Measurements from ENCODE around the gene FILIP1. TPM values are rescaled to one million over a fixed set of nuclear protein-coding genes. Genes with fewer than 3 reads are reported as not detected.

Gene FILIP1
- total RNA-seq, 4 donors from 2014 or later = 0.08 to 2.3 (median 0.25) TPM

- no peaks in the 10 kb centered on the region for H3K27me3 ChIP-seq
- no peak overlapping the region for H3K4me3 ChIP-seq
- H3K9me3 ChIP-seq = no peaks in the 10 kb centered on the region
- WGBS = 91% methylated on average over 1 of the region's 1 CpG
- no peak overlapping the region for H3K27ac ChIP-seq
- H3K36me3 ChIP-seq = no peaks in the 10 kb centered on the region
- DNase-seq (ENCODE audit: low spot score in 2 of 2) = no peak
- H3K4me1 ChIP-seq = no peaks in the 10 kb centered on the region
- no peak for TF ChIP-seq POLR2AphosphoS5 (IDR thresholded peaks at IDR 0.05)
- TF ChIP-seq EP300 (IDR thresholded peaks at IDR 0.05) = no peak
- TF ChIP-seq, protein P1, sequence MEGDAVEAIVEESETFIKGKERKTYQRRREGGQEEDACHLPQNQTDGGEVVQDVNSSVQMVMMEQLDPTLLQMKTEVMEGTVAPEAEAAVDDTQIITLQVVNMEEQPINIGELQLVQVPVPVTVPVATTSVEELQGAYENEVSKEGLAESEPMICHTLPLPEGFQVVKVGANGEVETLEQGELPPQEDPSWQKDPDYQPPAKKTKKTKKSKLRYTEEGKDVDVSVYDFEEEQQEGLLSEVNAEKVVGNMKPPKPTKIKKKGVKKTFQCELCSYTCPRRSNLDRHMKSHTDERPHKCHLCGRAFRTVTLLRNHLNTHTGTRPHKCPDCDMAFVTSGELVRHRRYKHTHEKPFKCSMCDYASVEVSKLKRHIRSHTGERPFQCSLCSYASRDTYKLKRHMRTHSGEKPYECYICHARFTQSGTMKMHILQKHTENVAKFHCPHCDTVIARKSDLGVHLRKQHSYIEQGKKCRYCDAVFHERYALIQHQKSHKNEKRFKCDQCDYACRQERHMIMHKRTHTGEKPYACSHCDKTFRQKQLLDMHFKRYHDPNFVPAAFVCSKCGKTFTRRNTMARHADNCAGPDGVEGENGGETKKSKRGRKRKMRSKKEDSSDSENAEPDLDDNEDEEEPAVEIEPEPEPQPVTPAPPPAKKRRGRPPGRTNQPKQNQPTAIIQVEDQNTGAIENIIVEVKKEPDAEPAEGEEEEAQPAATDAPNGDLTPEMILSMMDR (IDR thresholded peaks at IDR 0.05) = no peak
- no peak for TF ChIP-seq POLR2A (IDR thresholded peaks at IDR 0.05)
Observed at GRCh38 chr6:75329703-75330102, 163.9 kb downstream of the FILIP1 start.

DNA sequence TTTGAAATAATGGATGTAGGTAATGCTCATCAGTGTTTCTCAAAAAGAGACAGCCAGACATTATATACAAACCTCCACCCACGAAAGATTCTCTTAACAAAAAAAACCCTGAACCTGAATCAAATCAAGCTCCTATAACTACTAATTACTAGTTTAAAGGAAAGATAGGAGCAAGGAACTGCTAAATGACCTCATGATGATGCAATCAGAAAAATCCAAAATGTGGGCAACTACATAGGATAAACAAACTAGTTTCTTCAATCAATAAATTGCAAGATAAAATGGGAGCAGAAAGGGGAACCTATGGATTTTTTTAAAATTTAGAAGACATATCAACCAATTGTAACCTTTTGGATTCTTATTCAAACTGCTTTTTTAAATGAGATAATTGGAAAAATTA is 165.8 kb downstream of the FILIP1 start:
- no peak for TF ChIP-seq EP300 (IDR thresholded peaks at IDR 0.05)
- TF ChIP-seq POLR2A (IDR thresholded peaks at IDR 0.05) = no peak
- TF ChIP-seq, protein P1 (IDR thresholded peaks at IDR 0.05) = no peak
- TF ChIP-seq POLR2AphosphoS5 (IDR thresholded peaks at IDR 0.05) = no peak
- Histone ChIP-seq H3K4me3 (no peak overlapping the region), H3K9me3 (no peaks in the 10 kb centered on the region), H3K4me1 (no peaks in the 10 kb centered on the region), H3K27me3 (no peaks in the 10 kb centered on the region), H3K27ac (no peak overlapping the region), H3K36me3 (no peaks in the 10 kb centered on the region)
- no peak for DNase-seq (ENCODE audit: low spot score in 2 of 2)
- WGBS = 88% methylated on average over 1 of the region's 1 CpG

- TF ChIP-seq POLR2A (IDR thresholded peaks at IDR 0.05) (no peak), EP300 (IDR thresholded peaks at IDR 0.05) (no peak), POLR2AphosphoS5 (IDR thresholded peaks at IDR 0.05) (no peak)
- TF ChIP-seq, protein P1 (IDR thresholded peaks at IDR 0.05) = no peak
- no peak overlapping the region for H3K27ac ChIP-seq
- H3K36me3 ChIP-seq = no peaks in the 10 kb centered on the region
- H3K9me3 ChIP-seq = no peaks in the 10 kb centered on the region
- no peak for DNase-seq (ENCODE audit: low spot score in 2 of 2)
- 84% methylated on average over 2 of the region's 2 CpGs for WGBS
- H3K4me1 ChIP-seq = no peaks in the 10 kb centered on the region
- no peaks in the 10 kb centered on the region for H3K27me3 ChIP-seq
- no peak overlapping the region for H3K4me3 ChIP-seq
Observed at GRCh38 chr6:75326557-75327258, 166.9 kb downstream of the FILIP1 start.

- Histone ChIP-seq H3K9me3 (no peaks in the 10 kb centered on the region), H3K4me3 (no peak overlapping the region), H3K27ac (no peak overlapping the region), H3K36me3 (no peaks in the 10 kb centered on the region), H3K4me1 (no peaks in the 10 kb centered on the region), H3K27me3 (no peaks in the 10 kb centered on the region)
- TF ChIP-seq POLR2AphosphoS5 (IDR thresholded peaks at IDR 0.05) = no peak
- TF ChIP-seq EP300 (IDR thresholded peaks at IDR 0.05) = no peak
- TF ChIP-seq, protein P1 (IDR thresholded peaks at IDR 0.05) = no peak
- TF ChIP-seq POLR2A (IDR thresholded peaks at IDR 0.05) = no peak
- 68% methylated on average over 2 of the region's 2 CpGs for WGBS
- DNase-seq (ENCODE audit: low spot score in 2 of 2) = no peak
Observed at GRCh38 chr6:75318900-75319299, 174.7 kb downstream of the FILIP1 start.

GRCh38 chr6:75317503-75318206 is 175.9 kb downstream of the FILIP1 start:
- TF ChIP-seq, protein P1 (IDR thresholded peaks at IDR 0.05) = no peak
- TF ChIP-seq POLR2AphosphoS5 (IDR thresholded peaks at IDR 0.05) (no peak), EP300 (IDR thresholded peaks at IDR 0.05) (no peak), POLR2A (IDR thresholded peaks at IDR 0.05) (no peak)
- WGBS = 45% methylated on average over 4 of the region's 4 CpGs
- no peak overlapping the region for H3K27ac ChIP-seq

More at GRCh38 chr6:75317503-75318206, 175.9 kb downstream of the FILIP1 start:
- H3K36me3 ChIP-seq = no peaks in the 10 kb centered on the region
- no peaks in the 10 kb centered on the region for H3K27me3 ChIP-seq
- H3K4me1 ChIP-seq = no peaks in the 10 kb centered on the region
- DNase-seq (ENCODE audit: low spot score in 2 of 2) = no peak
- no peak overlapping the region for H3K4me3 ChIP-seq
- no peaks in the 10 kb centered on the region for H3K9me3 ChIP-seq

All from suprapubic skin (tissue), 4 donors.